GM12801 (cell line): ENCODE results near the gene ZNF593.

Experiments
- TF ChIP-seq, protein P1 (sequence below): IDR thresholded peaks from one replicate; pipeline ENCODE4 v1.5.1; 2011; ENCODE audit warnings: control low read depth; ENCODE audit not compliant: insufficient read length; ENCODE audit errors: extremely low read depth

The ZNF593 gene

GRCh38 chr1:26168410-26169197, 1.1 kb upstream of the ZNF593 start, which contains the start of gene C1orf232:
TSS of gene C1orf232 (minus strand) at chr1:26168963. CDS start at chr1:26168499, 464 bp downstream.
- TF ChIP-seq, protein P1, sequence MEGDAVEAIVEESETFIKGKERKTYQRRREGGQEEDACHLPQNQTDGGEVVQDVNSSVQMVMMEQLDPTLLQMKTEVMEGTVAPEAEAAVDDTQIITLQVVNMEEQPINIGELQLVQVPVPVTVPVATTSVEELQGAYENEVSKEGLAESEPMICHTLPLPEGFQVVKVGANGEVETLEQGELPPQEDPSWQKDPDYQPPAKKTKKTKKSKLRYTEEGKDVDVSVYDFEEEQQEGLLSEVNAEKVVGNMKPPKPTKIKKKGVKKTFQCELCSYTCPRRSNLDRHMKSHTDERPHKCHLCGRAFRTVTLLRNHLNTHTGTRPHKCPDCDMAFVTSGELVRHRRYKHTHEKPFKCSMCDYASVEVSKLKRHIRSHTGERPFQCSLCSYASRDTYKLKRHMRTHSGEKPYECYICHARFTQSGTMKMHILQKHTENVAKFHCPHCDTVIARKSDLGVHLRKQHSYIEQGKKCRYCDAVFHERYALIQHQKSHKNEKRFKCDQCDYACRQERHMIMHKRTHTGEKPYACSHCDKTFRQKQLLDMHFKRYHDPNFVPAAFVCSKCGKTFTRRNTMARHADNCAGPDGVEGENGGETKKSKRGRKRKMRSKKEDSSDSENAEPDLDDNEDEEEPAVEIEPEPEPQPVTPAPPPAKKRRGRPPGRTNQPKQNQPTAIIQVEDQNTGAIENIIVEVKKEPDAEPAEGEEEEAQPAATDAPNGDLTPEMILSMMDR: no peak

DNA sequence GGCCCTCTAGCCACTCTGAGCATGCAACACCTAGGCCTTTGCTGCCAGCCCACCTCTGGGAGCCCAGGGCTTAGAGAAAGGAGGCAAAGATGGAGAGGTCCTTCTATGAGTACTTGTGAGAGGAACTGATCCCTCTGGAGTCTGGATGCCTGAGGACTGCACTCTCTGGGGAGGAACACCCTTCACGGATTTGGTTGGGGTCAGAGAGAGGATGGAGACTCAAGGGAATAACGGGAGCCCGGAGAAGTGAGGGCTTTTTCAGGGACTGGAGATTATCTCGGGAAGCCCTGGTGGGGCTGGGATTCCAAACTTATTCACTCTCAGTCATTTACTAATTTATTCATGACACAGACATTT, 532 bp upstream of the ZNF593 start:
- TF ChIP-seq, protein P1: no peak

DNA sequence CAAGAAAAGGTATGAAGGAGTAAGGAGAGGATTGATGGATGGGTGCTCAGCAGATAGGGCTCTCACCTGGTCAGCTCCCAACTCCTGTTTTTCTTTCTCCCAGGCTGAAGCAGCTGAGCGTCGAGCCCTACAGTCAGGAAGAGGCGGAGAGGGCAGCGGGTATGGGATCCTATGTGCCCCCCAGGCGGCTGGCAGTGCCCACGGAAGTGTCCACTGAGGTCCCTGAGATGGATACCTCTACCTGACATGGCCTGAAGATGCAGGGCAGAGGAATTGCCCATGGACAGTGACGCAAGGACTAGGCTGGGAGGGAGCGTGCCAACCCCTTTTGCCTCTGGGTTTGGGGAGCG, 739 bp downstream of the ZNF593 start:
- TF ChIP-seq, protein P1: no peak

GRCh38 chr1:26171084-26172072, 1.7 kb downstream of the ZNF593 start, which contains the start of gene ZNF593OS:
TSS of gene ZNF593OS (minus strand) at chr1:26171832. CDS start at chr1:26171661, 171 bp downstream.
- TF ChIP-seq, protein P1: no peak

DNA sequence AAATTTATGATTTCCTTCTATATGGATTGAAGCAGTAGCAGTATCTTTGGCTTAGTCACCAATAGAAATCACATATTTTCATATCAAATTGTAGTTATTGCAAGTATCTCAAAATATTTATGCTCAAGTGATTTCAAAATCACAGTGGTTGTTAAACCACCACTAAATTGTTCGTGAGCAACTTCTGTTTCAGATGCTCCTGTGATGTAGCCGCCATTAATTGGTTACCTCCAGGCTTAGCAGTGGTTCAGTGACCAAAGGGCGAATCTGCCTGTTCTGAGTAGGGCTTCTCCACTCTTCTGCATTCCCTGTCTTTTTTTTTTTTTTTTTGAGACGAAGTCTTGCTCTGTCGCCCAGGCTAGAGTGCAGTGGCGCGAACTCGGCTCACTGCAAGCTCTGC, 5.6 kb downstream of the ZNF593 start:
- TF ChIP-seq, protein P1: no peak

DNA sequence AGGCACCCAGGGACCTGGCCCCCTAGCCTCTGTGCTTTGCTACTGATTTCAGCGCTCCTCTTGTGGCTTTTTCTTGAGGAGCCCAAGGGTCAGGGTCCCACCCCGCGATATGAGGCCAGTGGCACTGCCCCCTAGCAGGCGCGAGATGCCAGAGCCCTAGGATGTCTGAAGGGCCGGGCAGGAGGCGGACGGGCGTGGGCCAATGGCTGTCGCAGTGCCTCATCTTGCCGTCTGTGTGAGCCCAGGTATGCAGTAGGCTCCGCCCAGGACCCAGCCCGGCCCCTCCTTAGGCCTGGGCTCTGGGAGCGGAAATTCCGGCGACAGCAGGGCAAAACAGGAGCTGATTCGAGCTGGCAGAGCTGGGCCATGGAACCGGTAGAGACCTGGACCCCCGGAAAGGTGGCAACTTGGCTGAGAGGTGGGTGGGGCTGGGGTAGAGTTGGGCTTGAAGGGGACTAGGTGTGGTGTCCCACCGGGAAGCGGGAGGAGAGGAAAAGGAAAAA, 7.5 kb downstream of the ZNF593 start, which contains the start of gene CNKSR1:
Gene CNKSR1 (plus strand): TSS at position 310 of the 503 bp plus-strand sequence. CDS start 57 bp downstream, at position 367.
- TF ChIP-seq, protein P1: no peak

DNA sequence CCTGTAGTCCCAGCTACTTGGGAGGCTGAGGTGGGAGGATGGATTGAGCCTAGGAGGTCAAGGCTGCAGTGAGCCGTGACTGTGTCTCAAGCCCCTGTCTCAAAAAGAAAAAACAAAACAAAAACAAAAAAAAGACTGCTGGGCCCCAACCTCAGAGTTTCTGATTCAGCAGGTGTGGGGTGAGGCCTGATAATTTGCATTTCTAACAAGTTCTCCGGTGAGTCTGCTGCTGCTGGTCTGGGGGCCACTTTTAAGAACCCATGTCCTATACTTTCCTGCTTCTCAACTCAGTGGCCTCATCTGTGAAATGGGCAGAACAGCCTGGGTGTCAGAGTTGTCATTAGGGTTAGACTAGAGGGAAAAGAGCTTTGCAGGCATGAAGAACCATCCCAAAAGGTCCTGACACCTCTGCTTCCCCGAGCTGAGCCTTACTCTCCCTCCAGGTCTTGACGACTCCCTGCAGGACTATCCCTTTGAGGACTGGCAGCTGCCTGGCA, 10.3 kb downstream of the ZNF593 start:
- TF ChIP-seq, protein P1: no peak
